Body of pancreas (tissue), 4 donors: ENCODE data around the gene GRM1.

ENCODE experiments used
- CTCF ChIP-seq, 7 experiments: fragments of 450-650 bp in 4 of 7; fragments of 200-600 bp in 3 of 7; sonication (generic) in 3 of 7; IDR thresholded peaks; one replicate each; pipeline ENCODE4 v1.5.1; 2016 to 2019; ENCODE audit warnings: antibody characterized with exemption in 7 of 7
- POLR2A ChIP-seq, 3 donors: fragments of 450-650 bp; IDR thresholded peaks; one replicate each; pipeline ENCODE4 v1.6.1; 2016; ENCODE audit warnings: antibody characterized with exemption in 3 of 3, mild to moderate bottlenecking in 2 of 3

GRCh38 chr6:146419576-146419975, 390.7 kb downstream of the GRM1 start:
- TF ChIP-seq CTCF (IDR thresholded peaks at IDR 0.05) (no peak), POLR2A (IDR thresholded peaks at IDR 0.05) (no peak)
